ENCODE results near the gene CADM1. TPM values are rescaled to one million over a fixed set of nuclear protein-coding genes. Genes with fewer than 3 reads are reported as not detected.

The CADM1 gene
- total RNA-seq, 1 experiment from 2014 or later = not detected

DNA sequence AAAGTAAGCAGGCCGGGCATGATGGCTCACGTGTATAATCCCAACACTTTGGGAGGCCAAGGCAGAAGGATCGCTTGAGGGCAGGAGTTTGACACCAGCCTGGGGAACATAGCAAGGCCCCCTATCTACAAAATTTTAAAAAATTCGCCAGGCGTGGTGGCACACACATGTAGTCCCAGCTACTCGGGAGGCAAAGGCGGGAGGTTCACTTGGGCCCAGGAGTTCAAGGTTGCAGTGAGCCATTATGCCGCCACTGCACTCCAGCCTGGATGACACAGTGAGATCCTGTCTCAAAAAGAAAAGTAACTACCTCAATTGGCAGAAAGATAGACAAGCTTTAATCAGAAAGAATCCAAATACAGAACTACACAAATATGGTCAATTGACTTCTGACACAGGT, 31.0 kb downstream of the CADM1 start:
- H3K4me1 Mint-ChIP-seq (ENCODE audit: insufficient read depth, unreplicated experiment) = no peaks in the 10 kb centered on the region
- ChIA-PET CTCF (no interaction called here), POLR2A (no interaction called here)
- no peak overlapping the region for H3K4me3 Mint-ChIP-seq (ENCODE audit: unreplicated experiment)
- H3K27ac Mint-ChIP-seq (ENCODE audit: low read depth, unreplicated experiment) = no peak overlapping the region
- no TSS peak for BruUV-seq (replicated peaks)
- H3K27me3 Mint-ChIP-seq (ENCODE audit: insufficient read depth, unreplicated experiment) = peaks cover 53% of the 10 kb centered on the region
- no peaks in the 10 kb centered on the region for H3K36me3 Mint-ChIP-seq (ENCODE audit: insufficient read depth, unreplicated experiment)
- peaks cover 9% of the 10 kb centered on the region for H3K9me3 Mint-ChIP-seq (ENCODE audit: unreplicated experiment)
- TF ChIP-seq, protein P1, sequence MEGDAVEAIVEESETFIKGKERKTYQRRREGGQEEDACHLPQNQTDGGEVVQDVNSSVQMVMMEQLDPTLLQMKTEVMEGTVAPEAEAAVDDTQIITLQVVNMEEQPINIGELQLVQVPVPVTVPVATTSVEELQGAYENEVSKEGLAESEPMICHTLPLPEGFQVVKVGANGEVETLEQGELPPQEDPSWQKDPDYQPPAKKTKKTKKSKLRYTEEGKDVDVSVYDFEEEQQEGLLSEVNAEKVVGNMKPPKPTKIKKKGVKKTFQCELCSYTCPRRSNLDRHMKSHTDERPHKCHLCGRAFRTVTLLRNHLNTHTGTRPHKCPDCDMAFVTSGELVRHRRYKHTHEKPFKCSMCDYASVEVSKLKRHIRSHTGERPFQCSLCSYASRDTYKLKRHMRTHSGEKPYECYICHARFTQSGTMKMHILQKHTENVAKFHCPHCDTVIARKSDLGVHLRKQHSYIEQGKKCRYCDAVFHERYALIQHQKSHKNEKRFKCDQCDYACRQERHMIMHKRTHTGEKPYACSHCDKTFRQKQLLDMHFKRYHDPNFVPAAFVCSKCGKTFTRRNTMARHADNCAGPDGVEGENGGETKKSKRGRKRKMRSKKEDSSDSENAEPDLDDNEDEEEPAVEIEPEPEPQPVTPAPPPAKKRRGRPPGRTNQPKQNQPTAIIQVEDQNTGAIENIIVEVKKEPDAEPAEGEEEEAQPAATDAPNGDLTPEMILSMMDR (IDR thresholded peaks at IDR 0.05; ENCODE audit: unreplicated experiment) = no peak
- intact Hi-C loops (cut with micrococcal nuclease) = no loop called here
- no peak for DNase-seq (ENCODE audit: unreplicated experiment)

DNA sequence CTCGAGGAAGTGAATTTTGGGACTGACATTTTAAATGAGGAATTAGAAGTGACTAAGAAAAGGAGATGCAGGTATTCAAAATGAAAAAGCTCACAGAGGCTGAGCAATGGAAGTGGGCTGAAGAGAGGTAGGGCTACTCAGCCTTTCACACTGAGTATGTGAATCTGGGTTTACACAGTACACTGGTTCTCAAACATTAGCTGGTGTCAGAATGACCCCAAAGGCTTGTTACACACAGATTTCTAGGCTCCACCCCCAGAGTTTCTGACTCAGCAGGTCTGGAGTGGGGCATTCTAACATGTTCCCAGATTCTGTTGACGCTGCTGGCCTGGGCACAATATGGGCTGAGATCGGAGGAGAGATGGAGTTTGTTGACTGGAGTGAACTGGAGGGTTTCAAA, 32.8 kb downstream of the CADM1 start:
- ChIA-PET CTCF (interaction anchor here (0.7 kb wide), 1 partner anchor 29 kb away, joined by 3 read pairs; no protein-coding TSS in a partner anchor), POLR2A (no interaction called here)
- peaks cover 44% of the 10 kb centered on the region for H3K27me3 Mint-ChIP-seq (ENCODE audit: insufficient read depth, unreplicated experiment)
- no peaks in the 10 kb centered on the region for H3K36me3 Mint-ChIP-seq (ENCODE audit: insufficient read depth, unreplicated experiment)
- no peak overlapping the region for H3K4me3 Mint-ChIP-seq (ENCODE audit: unreplicated experiment)
- H3K9me3 Mint-ChIP-seq (ENCODE audit: unreplicated experiment) = peaks cover 9% of the 10 kb centered on the region
- no peaks in the 10 kb centered on the region for H3K4me1 Mint-ChIP-seq (ENCODE audit: insufficient read depth, unreplicated experiment)
- BruUV-seq (replicated peaks) = no TSS peak
- no peak overlapping the region for H3K27ac Mint-ChIP-seq (ENCODE audit: low read depth, unreplicated experiment)
- DNase-seq (ENCODE audit: unreplicated experiment) = no peak
- intact Hi-C loops (cut with micrococcal nuclease) = no loop called here
- TF ChIP-seq, protein P1 (IDR thresholded peaks at IDR 0.05; ENCODE audit: unreplicated experiment) = no peak

DNA sequence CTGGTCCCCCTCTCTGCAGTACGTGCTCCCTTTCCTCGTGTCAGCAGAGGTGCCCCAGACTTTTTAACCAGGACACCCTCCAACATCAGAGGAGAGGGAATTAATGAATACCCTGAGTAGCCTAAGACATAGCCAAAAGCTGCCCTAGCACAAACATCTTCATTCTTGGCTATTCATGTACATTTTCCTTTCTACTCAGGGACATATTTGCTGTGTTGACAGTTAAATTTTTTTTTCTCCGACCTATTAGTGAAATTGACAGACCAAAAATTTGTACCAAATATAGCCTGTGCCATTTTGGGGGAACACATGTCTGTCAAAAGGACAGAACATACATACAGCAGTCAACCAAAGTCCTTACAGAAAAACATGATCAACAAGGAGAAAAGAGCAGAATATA, 33.3 kb downstream of the CADM1 start:
- no peak for DNase-seq (ENCODE audit: unreplicated experiment)
- H3K4me3 Mint-ChIP-seq (ENCODE audit: unreplicated experiment) = no peak overlapping the region
- no peak overlapping the region for H3K27ac Mint-ChIP-seq (ENCODE audit: low read depth, unreplicated experiment)
- CTCF ChIA-PET = no interaction called here
- BruUV-seq (replicated peaks) = no TSS peak
- peaks cover 39% of the 10 kb centered on the region for H3K27me3 Mint-ChIP-seq (ENCODE audit: insufficient read depth, unreplicated experiment)
- POLR2A ChIA-PET = no interaction called here
- intact Hi-C loops (cut with micrococcal nuclease) = no loop called here
- H3K36me3 Mint-ChIP-seq (ENCODE audit: insufficient read depth, unreplicated experiment) = no peaks in the 10 kb centered on the region
- no peaks in the 10 kb centered on the region for H3K4me1 Mint-ChIP-seq (ENCODE audit: insufficient read depth, unreplicated experiment)
- H3K9me3 Mint-ChIP-seq (ENCODE audit: unreplicated experiment) = peaks cover 9% of the 10 kb centered on the region
- TF ChIP-seq, protein P1 (IDR thresholded peaks at IDR 0.05; ENCODE audit: unreplicated experiment) = no peak

DNA sequence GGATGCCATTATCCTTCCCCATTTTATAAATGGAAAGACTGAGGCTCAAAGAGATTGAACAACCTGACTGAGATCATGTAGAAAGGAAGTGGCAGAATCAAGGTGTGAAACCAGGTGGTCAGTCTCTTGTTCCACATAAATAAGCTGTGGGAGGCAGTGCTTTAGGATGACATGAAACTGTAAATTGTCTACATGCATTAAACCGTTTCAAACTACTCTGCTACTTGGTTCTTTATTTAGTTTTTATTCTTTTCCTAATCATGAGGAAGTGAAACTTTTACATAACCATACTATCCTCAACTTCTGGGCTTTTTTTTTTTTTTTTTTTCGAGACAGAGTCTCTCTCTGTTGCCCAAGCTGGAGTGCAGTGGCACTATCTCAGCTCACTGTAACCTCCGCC, 34.9 kb downstream of the CADM1 start:
- CTCF ChIA-PET = no interaction called here
- H3K27ac Mint-ChIP-seq (ENCODE audit: low read depth, unreplicated experiment) = no peak overlapping the region
- TF ChIP-seq, protein P1 (IDR thresholded peaks at IDR 0.05; ENCODE audit: unreplicated experiment) = no peak
- peaks cover 9% of the 10 kb centered on the region for H3K9me3 Mint-ChIP-seq (ENCODE audit: unreplicated experiment)
- no peak for DNase-seq (ENCODE audit: unreplicated experiment)
- H3K36me3 Mint-ChIP-seq (ENCODE audit: insufficient read depth, unreplicated experiment) = no peaks in the 10 kb centered on the region
- H3K4me1 Mint-ChIP-seq (ENCODE audit: insufficient read depth, unreplicated experiment) = no peaks in the 10 kb centered on the region
- H3K27me3 Mint-ChIP-seq (ENCODE audit: insufficient read depth, unreplicated experiment) = peaks cover 30% of the 10 kb centered on the region
- no peak overlapping the region for H3K4me3 Mint-ChIP-seq (ENCODE audit: unreplicated experiment)
- intact Hi-C loops (cut with micrococcal nuclease) = no loop called here
- POLR2A ChIA-PET = interaction anchor here (0.6 kb wide), 1 partner anchor 15 kb away, joined by 6 read pairs; no protein-coding TSS in a partner anchor
- BruUV-seq (replicated peaks) = no TSS peak
